Activated T-cell treated with anti-CD3 and anti-CD28 coated beads for 48 hours (primary cell): Measurements from ENCODE around the gene GPR157.

Experiments used
- DNase-seq: peaks from one replicate; pipeline ENCODE4 v3.0.0-alpha.2; 2020; ENCODE audit warnings: low read depth

The GPR157 gene

DNA sequence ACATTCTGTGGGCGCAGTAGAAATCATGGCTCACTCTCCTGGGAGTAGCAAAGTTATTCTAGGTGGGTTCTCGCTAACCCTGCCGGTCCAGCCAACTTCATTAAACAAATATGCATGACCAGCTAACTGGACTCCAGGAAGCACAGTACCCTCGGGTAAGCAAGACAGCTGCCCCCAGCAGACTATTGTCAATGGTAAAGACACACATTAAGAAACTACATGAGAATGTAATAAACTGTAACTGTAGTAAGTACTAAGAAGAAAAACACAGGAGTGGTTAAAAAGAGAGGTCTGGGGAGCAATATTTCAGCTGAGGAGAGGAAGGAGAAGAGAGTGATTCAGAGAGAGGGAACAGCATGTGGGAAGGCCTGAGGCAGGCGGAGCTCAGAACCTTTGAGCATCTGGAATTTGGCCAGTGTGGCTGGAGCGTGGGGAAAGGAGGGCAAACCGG, 66.9 kb downstream of the GPR157 start:
- no peak for DNase-seq

DNA sequence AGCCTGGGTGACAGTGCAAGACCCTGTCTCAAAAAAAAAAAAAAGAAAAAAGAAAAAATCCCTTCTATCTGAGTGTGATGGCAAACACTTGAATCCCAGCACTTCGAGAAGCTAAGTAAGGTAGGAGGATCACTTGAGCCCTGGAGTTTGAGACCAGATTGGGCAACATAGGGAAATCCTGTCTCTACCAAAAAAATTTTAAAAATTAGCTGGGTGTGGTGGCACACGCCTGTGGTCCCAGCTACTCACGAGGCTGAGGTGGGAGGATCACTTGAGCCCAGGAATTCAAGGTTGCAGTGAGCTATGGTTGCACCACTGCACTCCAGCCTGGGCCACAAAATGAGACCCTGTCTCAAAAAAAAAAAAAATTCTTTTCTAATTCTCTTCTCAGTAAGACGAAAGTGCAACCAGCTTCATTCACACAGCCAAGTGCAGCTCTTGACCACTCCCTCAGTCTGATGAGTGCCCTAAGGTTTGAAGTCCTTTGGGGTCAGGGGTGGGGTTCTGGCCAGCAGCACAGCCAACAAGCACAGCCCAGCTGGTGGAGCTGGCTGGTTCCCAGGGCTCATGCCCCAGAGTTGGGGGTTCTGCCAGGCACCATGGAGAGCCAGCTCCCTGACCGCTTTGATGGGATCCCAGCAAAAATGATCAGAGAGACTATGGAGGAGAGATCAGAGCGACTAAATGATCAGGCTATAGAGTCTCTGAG, 67.5 kb downstream of the GPR157 start:
- no peak for DNase-seq

DNA sequence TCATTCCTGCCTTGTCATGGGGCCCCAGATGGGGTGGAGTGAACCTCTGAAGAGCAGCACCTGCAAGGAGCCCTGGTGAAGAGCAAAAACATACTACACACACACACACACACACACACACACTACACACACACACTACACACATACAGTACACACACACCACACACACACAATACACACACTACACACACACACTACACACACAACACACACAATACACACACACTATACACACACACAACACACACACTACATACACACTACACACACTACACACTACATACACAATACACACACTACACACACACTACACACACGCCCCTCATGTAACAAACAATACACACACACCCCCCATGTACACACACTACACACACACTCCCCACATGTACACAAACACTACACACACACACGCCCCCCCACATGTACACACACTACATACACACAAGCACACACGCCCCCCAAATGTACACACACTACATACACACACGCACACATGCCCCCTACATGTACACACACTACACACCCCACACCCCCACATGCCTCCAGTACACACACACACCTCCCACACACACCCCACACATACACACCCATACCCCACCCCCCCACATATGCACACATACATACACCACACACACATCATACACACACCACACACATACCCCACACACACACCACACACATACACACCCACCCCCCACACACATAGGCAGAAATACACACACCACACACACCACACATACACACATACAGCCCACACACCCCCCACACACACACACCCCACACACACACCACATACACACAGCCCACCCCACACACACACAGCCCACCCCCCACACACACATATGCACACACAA, 68.8 kb downstream of the GPR157 start:
- DNase-seq: no peak

DNA sequence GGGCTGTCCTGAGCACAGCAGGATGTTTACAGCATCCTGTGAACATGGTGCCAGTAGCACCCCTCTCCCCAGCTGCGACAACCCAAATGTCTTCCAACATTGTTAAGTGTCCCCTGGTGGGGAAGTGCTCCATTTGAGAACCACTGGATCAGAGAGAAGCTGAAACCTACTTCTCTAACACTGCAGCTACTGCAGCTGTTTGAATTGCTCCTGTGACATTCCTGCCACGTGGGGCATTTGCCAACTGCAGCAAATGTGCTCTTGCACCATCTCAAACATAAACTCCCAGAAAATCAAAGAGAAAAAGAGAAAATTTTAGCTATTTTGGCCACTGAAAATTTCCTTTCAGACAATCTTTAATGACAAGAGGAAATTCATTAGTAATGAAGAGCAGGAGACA, 70.4 kb downstream of the GPR157 start:
- no peak for DNase-seq

DNA sequence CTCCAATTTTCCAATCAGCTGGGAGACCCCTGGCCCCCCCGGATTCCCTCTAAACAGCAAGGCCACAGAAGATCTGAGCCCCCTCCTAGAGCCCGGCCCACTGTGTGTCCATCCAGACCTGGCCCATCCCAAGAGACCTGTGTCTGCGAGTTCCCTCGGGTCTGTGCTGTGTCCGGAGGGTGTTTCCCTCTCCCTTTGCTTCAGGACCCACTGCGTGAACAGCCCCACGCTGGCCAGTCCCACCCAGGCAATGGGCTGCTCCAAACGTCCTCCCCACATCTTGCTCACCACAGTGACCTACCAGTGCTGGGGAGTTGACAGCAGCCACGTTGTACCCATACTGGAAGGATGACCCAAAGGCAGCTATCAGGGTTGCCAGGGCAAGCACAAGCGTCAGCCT, 71.1 kb downstream of the GPR157 start:
- no peak for DNase-seq

DNA sequence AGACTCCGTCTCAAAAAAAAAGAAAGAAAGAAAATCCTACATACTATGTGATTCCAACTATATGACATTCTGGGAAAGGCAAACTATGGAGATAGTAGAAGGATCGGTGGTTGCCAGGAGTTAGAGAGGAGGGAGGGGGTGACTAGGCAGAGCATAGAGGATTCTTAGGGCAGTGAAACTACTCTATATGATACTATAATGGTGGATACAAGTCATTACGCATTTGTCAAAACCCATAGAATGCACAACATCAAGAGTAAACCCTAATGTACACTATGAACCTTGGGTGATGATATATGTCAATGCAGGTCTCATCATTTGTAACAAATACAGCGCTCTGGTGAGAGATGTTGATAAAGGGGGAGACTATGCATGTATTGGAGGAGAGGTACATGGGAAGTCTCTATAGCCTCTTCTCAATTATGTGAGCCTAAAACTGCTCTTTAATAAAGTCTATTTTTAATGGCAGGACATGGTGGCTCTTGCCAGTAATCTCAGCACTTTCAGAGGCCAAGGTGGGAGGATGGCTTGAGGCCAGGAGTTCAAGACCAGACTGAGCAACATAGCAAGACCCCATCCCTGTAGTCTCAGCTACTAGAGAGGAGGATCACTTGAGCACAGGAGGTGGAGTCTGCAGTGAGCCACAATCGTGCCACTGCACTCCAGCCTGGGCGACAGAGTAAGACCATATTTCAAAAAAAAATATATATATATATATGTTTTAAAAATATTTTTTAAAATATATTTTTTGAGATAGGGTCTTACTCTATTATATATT, 76.4 kb downstream of the GPR157 start:
- no peak for DNase-seq

DNA sequence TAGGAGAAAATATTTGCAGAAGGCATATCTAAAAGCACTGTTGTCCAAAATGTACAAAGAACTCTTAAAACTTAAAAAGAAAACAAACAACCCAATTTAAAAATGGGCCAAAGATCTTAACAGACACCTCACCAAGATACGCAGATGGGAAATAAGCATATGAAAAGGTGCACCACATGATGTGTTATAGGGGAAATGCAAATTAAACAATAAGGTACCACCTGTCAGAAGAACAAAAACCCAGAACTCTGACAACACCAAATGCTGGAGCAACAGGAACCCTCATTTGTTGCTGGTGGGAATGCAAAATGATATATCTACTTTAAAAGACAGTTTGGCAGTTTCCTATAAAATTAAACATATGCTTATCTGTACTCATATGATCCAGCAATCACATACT, 77.5 kb downstream of the GPR157 start:
- no peak for DNase-seq

DNA sequence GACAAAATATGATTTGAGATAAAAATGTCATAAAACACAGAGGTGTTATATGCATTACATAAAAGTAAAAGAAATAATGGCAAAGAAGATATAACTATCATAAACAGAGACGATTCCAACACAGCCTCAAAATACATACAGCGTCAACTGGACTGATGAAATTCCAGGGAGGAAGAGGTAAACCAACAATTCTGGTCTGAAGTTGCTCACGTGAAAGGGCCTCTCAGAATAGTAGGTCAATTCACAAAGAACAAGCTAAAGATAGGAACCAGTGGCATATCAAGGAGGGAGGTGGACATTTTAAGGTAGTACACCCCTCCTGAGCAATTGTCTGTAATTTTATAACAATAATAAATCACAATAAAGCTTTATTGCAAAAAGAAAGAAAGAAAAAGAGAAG, 78.1 kb downstream of the GPR157 start:
- no peak for DNase-seq
